Hepatocyte (in vitro differentiated cells): ENCODE measurements around the gene CCN6.

Experiments
- CTCF ChIP-seq: fragments of 200-600 bp; sonication (generic); IDR thresholded peaks from 2 replicates; pipeline ENCODE4 v1.5.1; 2016; ENCODE audit warnings: antibody characterized with exemption, mild to moderate bottlenecking; ENCODE audit not compliant: poor library complexity
- EZH2 ChIP-seq: fragments of 200-600 bp; sonication (generic); IDR thresholded peaks from 2 replicates; pipeline ENCODE4 v1.6.1; 2016; ENCODE audit warnings: antibody characterized with exemption, mild to moderate bottlenecking, borderline replicate concordance
- EZH2phosphoT487 ChIP-seq: fragments of 200-600 bp; sonication (generic); IDR thresholded peaks from one replicate; pipeline ENCODE4 v1.6.1; 2018; ENCODE audit warnings: antibody characterized with exemption, mild to moderate bottlenecking, low read depth, moderate library complexity; ENCODE audit not compliant: unreplicated experiment, severe bottlenecking

GRCh38 chr6:112038268-112038667 lies 15.6 kb upstream of the CCN6 start:
- no peak for TF ChIP-seq CTCF
- no peak for TF ChIP-seq EZH2
- no peak for TF ChIP-seq EZH2phosphoT487
